SK-N-SH (cell line): ENCODE results near the gene VPS35L. TPM values are rescaled to one million over a fixed set of nuclear protein-coding genes. Genes with fewer than 3 reads are reported as not detected.

Experiments
- CTCF ChIA-PET: fragments of 300-600, 350-600 bp; formaldehyde crosslinking; extraction: SDS; loops from one replicate; lab custom pipeline; 2021; lab: Yijun Ruan, JAX
- POLR2A ChIA-PET: fragments of 350-600 bp; sonication (Branson Sonifier 250); formaldehyde crosslinking; extraction: SDS; loops from one replicate; lab custom pipeline; 2020; ENCODE audit warnings: antibody characterized with exemption, inconsistent platforms; lab: Yijun Ruan, JAX
- DNase-seq: peaks from one replicate; pipeline ENCODE4 v3.0.0; 2012
- H2AFZ ChIP-seq: fragments of 200-600 bp; sonication (generic); 2 replicates; pipeline ENCODE4 v1.8.1; 2016; ENCODE audit warnings: antibody characterized with exemption, mild to moderate bottlenecking, low read depth
- H3F3A ChIP-seq: fragments of 200-600 bp; sonication (generic); replicated peaks from 2 replicates; pipeline ENCODE3; 2016; ENCODE audit warnings: antibody characterized with exemption, mild to moderate bottlenecking; ENCODE audit not compliant: insufficient read depth
- H3K27ac ChIP-seq, 2 experiments: fragments of 200-500 bp in 1 of 2; fragments of 200-600 bp in 1 of 2; sonication (Bioruptor generic) in 1 of 2; sonication (generic), shearing (Covaris generic) in 1 of 2; 2 replicates each; pipeline versions ENCODE4 v1.5.1 to v1.6.1; 2014 to 2016; ENCODE audit warnings: low read depth in 2 of 2, inconsistent platforms in 1 of 2, low read length in 1 of 2, mild to moderate bottlenecking in 1 of 2, mixed read lengths in 1 of 2
- H3K27me3 ChIP-seq: fragments of 200-600 bp; sonication (generic), shearing (Covaris generic); 2 replicates; pipeline ENCODE4 v1.6.1; 2016; ENCODE audit warnings: mixed run types; ENCODE audit not compliant: insufficient read depth
- H3K36me3 ChIP-seq, 2 experiments: fragments of 200-500 bp in 1 of 2; fragments of 200-600 bp in 1 of 2; sonication (Bioruptor generic) in 1 of 2; sonication (generic) in 1 of 2; replicated peaks in 1 of 2; 2 replicates each; pipeline versions ENCODE3 to v1.5.1; 2014 to 2016; ENCODE audit warnings: low read length in 1 of 2, mild to moderate bottlenecking in 1 of 2; ENCODE audit not compliant: insufficient read depth in 2 of 2, control insufficient read depth in 1 of 2
- H3K4me1 ChIP-seq, 2 experiments: fragments of 200-500 bp in 1 of 2; fragments of 200-600 bp in 1 of 2; sonication (Bioruptor generic) in 1 of 2; sonication (generic), shearing (Covaris generic) in 1 of 2; 2 replicates each; pipeline versions ENCODE4 v1.5.1 to v1.6.1; 2014 to 2016; ENCODE audit warnings: low read depth in 1 of 2, low read length in 1 of 2, mixed run types in 1 of 2; ENCODE audit not compliant: insufficient read depth in 2 of 2, control insufficient read depth in 1 of 2
- H3K4me2 ChIP-seq: fragments of 200-600 bp; sonication (generic), shearing (Covaris generic); 2 replicates; pipeline ENCODE4 v1.6.1; 2017; ENCODE audit warnings: mixed run types
- H3K4me3 ChIP-seq, 2 experiments: fragments of 200-500 bp in 1 of 2; fragments of 200-600 bp in 1 of 2; sonication (Bioruptor generic) in 1 of 2; sonication (generic), shearing (Covaris generic) in 1 of 2; 2 replicates each; pipeline versions ENCODE4 v1.5.1 to v1.8.1; 2014 to 2016; ENCODE audit warnings: low read depth in 2 of 2, inconsistent platforms in 1 of 2, low read length in 1 of 2, mild to moderate bottlenecking in 1 of 2, mixed read lengths in 1 of 2, moderate library complexity in 1 of 2
- H3K79me2 ChIP-seq: fragments of 200-600 bp; sonication (generic); 2 replicates; pipeline ENCODE4 v1.8.1; 2017; ENCODE audit warnings: mild to moderate bottlenecking; ENCODE audit not compliant: insufficient read depth
- H3K9ac ChIP-seq: fragments of 200-600 bp; sonication (generic); 2 replicates; pipeline ENCODE4 v1.6.1; 2017; ENCODE audit warnings: mixed run types
- H3K9me2 ChIP-seq: fragments of 200-600 bp; sonication (generic); 2 replicates; pipeline ENCODE4 v1.6.1; 2017; ENCODE audit warnings: mixed run types
- H3K9me3 ChIP-seq: fragments of 200-600 bp; sonication (generic); 2 replicates; pipeline ENCODE4 v1.6.1; 2017; ENCODE audit warnings: mixed run types, mild to moderate bottlenecking, moderate library complexity
- H4K20me1 ChIP-seq: fragments of 200-600 bp; sonication (generic); 2 replicates; pipeline ENCODE4 v1.6.1; 2017; ENCODE audit warnings: mild to moderate bottlenecking, mixed run types; ENCODE audit not compliant: insufficient read depth
- CHD2 ChIP-seq: fragments of 150-350 bp; IDR thresholded peaks from 2 replicates; pipeline ENCODE4 v1.6.1; 2018; ENCODE audit warnings: low read length; ENCODE audit not compliant: partially characterized antibody
- ELF1 ChIP-seq: IDR thresholded peaks from 2 replicates; pipeline ENCODE4 v1.4.0; 2012
- EP300 ChIP-seq, 2 experiments: IDR thresholded peaks; 2 replicates each; pipeline versions ENCODE4 v1.4.0 to v1.6.1; 2012; ENCODE audit warnings: borderline replicate concordance in 1 of 2, low read depth in 1 of 2, low read length in 1 of 2
- EZH2phosphoT487 ChIP-seq: fragments of 200-600 bp; sonication (generic); IDR thresholded peaks from 2 replicates; pipeline ENCODE4 v1.6.1; 2017; ENCODE audit warnings: low read depth, mixed run types, mild to moderate bottlenecking, antibody characterized with exemption, moderate library complexity, borderline replicate concordance
- FOSL2 ChIP-seq: IDR thresholded peaks from 2 replicates; pipeline ENCODE4 v1.4.0; 2012; ENCODE audit warnings: low read depth, mild to moderate bottlenecking, moderate library complexity, borderline replicate concordance
- FOXM1 ChIP-seq: IDR thresholded peaks from 2 replicates; pipeline ENCODE4 v1.4.0; 2012; ENCODE audit warnings: low read depth, mild to moderate bottlenecking
- GABPA ChIP-seq: IDR thresholded peaks from 2 replicates; pipeline ENCODE4 v1.4.0; 2012; ENCODE audit warnings: low read depth, mild to moderate bottlenecking
- GATA2 ChIP-seq: sonication (generic); formaldehyde crosslinking; IDR thresholded peaks from 2 replicates; pipeline ENCODE4 v1.5.0; 2020; ENCODE audit warnings: mild to moderate bottlenecking, missing genetic modification reagents
- IRF3 ChIP-seq: fragments of 150-350 bp; IDR thresholded peaks from 2 replicates; pipeline ENCODE4 v1.6.1; 2016; ENCODE audit warnings: mild to moderate bottlenecking, low read depth, low read length
- JUND ChIP-seq: IDR thresholded peaks from 2 replicates; pipeline ENCODE4 v1.4.0; 2012
- MAX ChIP-seq: IDR thresholded peaks from 2 replicates; pipeline ENCODE4 v1.4.0; 2012; ENCODE audit warnings: low read depth
- NFIC ChIP-seq: IDR thresholded peaks from 2 replicates; pipeline ENCODE4 v1.4.0; 2012; ENCODE audit warnings: borderline replicate concordance
- PBX3 ChIP-seq: IDR thresholded peaks from 2 replicates; pipeline ENCODE4; 2012
- RAD21 ChIP-seq: IDR thresholded peaks from 2 replicates; pipeline ENCODE4 v1.6.1; 2012; ENCODE audit warnings: mild to moderate bottlenecking, low read length
- RCOR1 ChIP-seq: fragments of 150-350 bp; IDR thresholded peaks from 2 replicates; pipeline ENCODE4 v1.6.1; 2017; ENCODE audit warnings: antibody characterized with exemption, low read length
- RXRA ChIP-seq: IDR thresholded peaks from 2 replicates; pipeline ENCODE4 v1.4.0; 2012; ENCODE audit warnings: low read depth, mild to moderate bottlenecking, borderline replicate concordance
- SMC3 ChIP-seq: IDR thresholded peaks from 2 replicates; pipeline ENCODE4 v1.6.1; 2012; ENCODE audit warnings: low read depth, low read length, improper control_type of control experiment
- TCF12 ChIP-seq: IDR thresholded peaks from 2 replicates; pipeline ENCODE4 v1.4.0; 2012
- TEAD4 ChIP-seq: IDR thresholded peaks from 2 replicates; pipeline ENCODE4 v1.4.0; 2012; ENCODE audit warnings: mild to moderate bottlenecking, borderline replicate concordance; ENCODE audit not compliant: insufficient read depth
- USF2 ChIP-seq: fragments of 150-350 bp; IDR thresholded peaks from 2 replicates; pipeline ENCODE4 v1.6.1; 2017; ENCODE audit warnings: antibody characterized with exemption, low read length, low read depth, borderline replicate concordance
- WGBS: methylation state at CpG from one replicate; pipeline ENCODE4 v1.1.6; 2017; ENCODE audit warnings: low lambda C conversion rate; 5-methylcytosine and 5-hydroxymethylcytosine counted together
- polyA plus RNA-seq, 3 experiments: library from polyadenylated mRNA; depleted of rRNA; stranded (reverse); fragments of >200 nt; gene quantifications; 2 replicates each; pipeline ENCODE4 v1.2.3, GENCODE V29; 2012

Gene VPS35L
- polyA plus RNA-seq, 1 of the 3 experiments (the other 2 are of a cell fraction), result 35.3 TPM

DNA sequence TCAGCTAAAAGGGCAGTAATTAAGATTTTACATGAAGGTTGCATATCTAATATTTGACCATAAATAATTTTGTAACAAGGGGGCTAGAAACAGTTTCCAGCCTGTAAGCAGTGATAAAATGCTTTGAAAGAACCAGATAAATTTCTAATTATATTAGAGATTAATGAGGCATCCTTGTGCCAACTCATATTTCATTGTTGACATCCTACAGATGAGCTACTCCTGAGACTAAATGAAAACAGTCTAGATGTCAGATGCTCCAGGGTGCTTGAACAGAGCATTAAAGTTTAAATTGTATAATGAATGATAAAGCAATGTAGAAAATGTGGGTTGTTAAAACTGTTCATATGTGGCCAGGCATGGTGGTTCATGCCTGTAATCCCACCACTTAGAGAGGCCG, 185.9 kb downstream of the VPS35L start:
- ChIA-PET CTCF (no interaction called here), POLR2A (no interaction called here)
- Histone ChIP-seq H3K9me2 (no peaks in the 10 kb centered on the region), H3K27ac (no peak overlapping the region), H3K27me3 (no peaks in the 10 kb centered on the region), H3K4me2 (no peak overlapping the region), H3K4me3 (no peak overlapping the region), H3K79me2 (no peaks in the 10 kb centered on the region), H3K9me3 (no peaks in the 10 kb centered on the region), H3K36me3 (peaks cover 0 to 3% of the 10 kb centered on the region in 2 experiments), H3F3A (no peaks in the 10 kb centered on the region), H4K20me1 (no peaks in the 10 kb centered on the region), H3K4me1 (peaks cover 0 to 11% of the 10 kb centered on the region in 2 experiments; a peak in 1 of 4 replicates), H3K9ac (no peak overlapping the region), H2AFZ (no peak overlapping the region)
- no peak for TF ChIP-seq EZH2phosphoT487
- TF ChIP-seq USF2, result no peak
- no peak for TF ChIP-seq TCF12
- TF ChIP-seq ELF1, result no peak
- TF ChIP-seq EP300 (IDR thresholded peaks at IDR 0.05; ENCODE audit: borderline replicate concordance in 1 of 2, low read depth in 1 of 2, low read length in 1 of 2), result peak in 1 of 2 experiments; percentile 75; a peak in 2 of 4 replicates
- TF ChIP-seq RCOR1, result peak; percentile 58
- TF ChIP-seq NFIC, result no peak
- no peak for TF ChIP-seq FOXM1
- peak; percentile 38 for TF ChIP-seq CHD2
- TF ChIP-seq RXRA, result no peak
- DNase-seq, result peak; percentile 31
- 100% methylated on average over 1 of the region's 1 CpG for WGBS

GRCh38 chr16:19743816-19744159, 188.3 kb downstream of the VPS35L start:
- no peaks in the 10 kb centered on the region for H3K27me3 ChIP-seq
- no peaks in the 10 kb centered on the region for H3K9me3 ChIP-seq
- H3K79me2 ChIP-seq, result no peaks in the 10 kb centered on the region
- H3F3A ChIP-seq, result no peaks in the 10 kb centered on the region
- H3K4me2 ChIP-seq, result no peak overlapping the region
- H4K20me1 ChIP-seq, result no peaks in the 10 kb centered on the region
- H3K27ac ChIP-seq, result no peak overlapping the region
- no peaks in the 10 kb centered on the region for H3K9me2 ChIP-seq
- TF ChIP-seq SMC3 (no peak), RCOR1 (no peak), MAX (no peak), JUND (no peak), TEAD4 (no peak), GABPA (no peak), GATA2 (CRISPR knock-in tag) (no peak), PBX3 (no peak), CHD2 (no peak), ELF1 (no peak), EZH2phosphoT487 (no peak), RAD21 (no peak), NFIC (no peak), FOSL2 (no peak), IRF3 (no peak)
- H2AFZ ChIP-seq, result no peak overlapping the region
- no peak overlapping the region for H3K4me3 ChIP-seq
- ChIA-PET POLR2A (no interaction called here), CTCF (no interaction called here)
- no peak for DNase-seq
- H3K9ac ChIP-seq, result no peak overlapping the region
- peaks cover 0 to 1% of the 10 kb centered on the region in 2 experiments for H3K36me3 ChIP-seq
- peaks cover 0 to 16% of the 10 kb centered on the region in 2 experiments; a peak in 2 of 4 replicates for H3K4me1 ChIP-seq
